DMS 273 (cell line): ENCODE results near the gene ECEL1.

ENCODE experiments used
- DNase-seq: peaks from one replicate; lab custom pipeline; 2025; ENCODE audit not compliant: unreplicated experiment; lab: John Stamatoyannopoulos, UW

The ECEL1 gene

GRCh38 chr2:232431705-232432590, 55.7 kb downstream of the ECEL1 start:
- no peak for DNase-seq
